Activated naive CD8-positive, alpha-beta T cell treated with anti-CD3 and anti-CD28 coated beads, Interleukin-2, amount 50 U/mL, for 24 hours (primary cell): ENCODE measurements around the gene IL1R2.

Source experiments
- ATAC-seq: fragments of 150-1000 bp; cut with Tn5 transposase; one replicate; pipeline ENCODE4 v1.10.0; 2021
- DNase-seq: peaks from one replicate; pipeline ENCODE4 v3.0.0; 2021
- H3K27ac Mint-ChIP-seq: one replicate; pipeline ENCODE4 v1.8.0; 2021; ENCODE audit warnings: mild to moderate bottlenecking, mixed read lengths
- H3K27me3 Mint-ChIP-seq: one replicate; pipeline ENCODE4 v1.8.0; 2021; ENCODE audit warnings: mixed read lengths
- H3K36me3 Mint-ChIP-seq: one replicate; pipeline ENCODE4 v1.8.0; 2021; ENCODE audit warnings: low read depth, mixed read lengths
- H3K4me1 Mint-ChIP-seq: one replicate; pipeline ENCODE4 v1.8.0; 2021; ENCODE audit warnings: mixed read lengths
- H3K4me3 Mint-ChIP-seq: one replicate; pipeline ENCODE4 v1.8.0; 2021; ENCODE audit warnings: mild to moderate bottlenecking, moderate library complexity, mixed read lengths
- H3K9me3 Mint-ChIP-seq: one replicate; pipeline ENCODE4 v1.8.0; 2021; ENCODE audit warnings: mixed read lengths

IL1R2 gene

GRCh38 chr2:101983928-101984327, 7.8 kb upstream of the IL1R2 start:
- Mint-ChIP-seq H3K27ac (no peak overlapping the region), H3K4me1 (peaks cover 25% of the 10 kb centered on the region), H3K36me3 (no peaks in the 10 kb centered on the region), H3K27me3 (no peaks in the 10 kb centered on the region), H3K4me3 (no peak overlapping the region), H3K9me3 (no peaks in the 10 kb centered on the region)
- no peak for ATAC-seq
- DNase-seq = no peak

GRCh38 chr2:101984656-101985055, 7.1 kb upstream of the IL1R2 start:
- Mint-ChIP-seq H3K4me3 (no peak overlapping the region), H3K27me3 (no peaks in the 10 kb centered on the region), H3K9me3 (no peaks in the 10 kb centered on the region), H3K4me1 (peaks cover 28% of the 10 kb centered on the region), H3K36me3 (no peaks in the 10 kb centered on the region), H3K27ac (no peak overlapping the region)
- no peak for ATAC-seq
- no peak for DNase-seq

GRCh38 chr2:101985101-101985792, 6.5 kb upstream of the IL1R2 start:
- Mint-ChIP-seq H3K4me1 (peaks cover 29% of the 10 kb centered on the region), H3K27ac (peak overlapping the region; percentile 14), H3K4me3 (no peak overlapping the region), H3K36me3 (no peaks in the 10 kb centered on the region), H3K9me3 (no peaks in the 10 kb centered on the region), H3K27me3 (no peaks in the 10 kb centered on the region)
- ATAC-seq = no peak
- no peak for DNase-seq

GRCh38 chr2:101985793-101986164, 6.0 kb upstream of the IL1R2 start:
- H3K9me3 Mint-ChIP-seq = no peaks in the 10 kb centered on the region
- H3K36me3 Mint-ChIP-seq = no peaks in the 10 kb centered on the region
- no peak for ATAC-seq
- DNase-seq = no peak
- peaks cover 29% of the 10 kb centered on the region for H3K4me1 Mint-ChIP-seq
- H3K4me3 Mint-ChIP-seq = no peak overlapping the region
- no peaks in the 10 kb centered on the region for H3K27me3 Mint-ChIP-seq
- H3K27ac Mint-ChIP-seq = peak overlapping the region; percentile 14

GRCh38 chr2:101986376-101986775, 5.4 kb upstream of the IL1R2 start:
- Mint-ChIP-seq H3K4me3 (no peak overlapping the region), H3K36me3 (no peaks in the 10 kb centered on the region), H3K4me1 (peaks cover 30% of the 10 kb centered on the region), H3K27ac (no peak overlapping the region), H3K9me3 (no peaks in the 10 kb centered on the region), H3K27me3 (peaks cover 1% of the 10 kb centered on the region)
- no peak for DNase-seq
- no peak for ATAC-seq

- no peak overlapping the region for H3K4me3 Mint-ChIP-seq
- no peak overlapping the region for H3K27ac Mint-ChIP-seq
- DNase-seq (no peak), ATAC-seq (peak; percentile 27)
- H3K27me3 Mint-ChIP-seq = peaks cover 8% of the 10 kb centered on the region
- no peaks in the 10 kb centered on the region for H3K9me3 Mint-ChIP-seq
- no peaks in the 10 kb centered on the region for H3K36me3 Mint-ChIP-seq
- peaks cover 28% of the 10 kb centered on the region for H3K4me1 Mint-ChIP-seq
Observed at GRCh38 chr2:101986804-101987740, 4.7 kb upstream of the IL1R2 start.

GRCh38 chr2:101987832-101988231, 3.9 kb upstream of the IL1R2 start:
- H3K27ac Mint-ChIP-seq = no peak overlapping the region
- H3K36me3 Mint-ChIP-seq = no peaks in the 10 kb centered on the region
- H3K4me1 Mint-ChIP-seq = peaks cover 28% of the 10 kb centered on the region
- DNase-seq (no peak), ATAC-seq (no peak)
- H3K9me3 Mint-ChIP-seq = no peaks in the 10 kb centered on the region
- peaks cover 14% of the 10 kb centered on the region for H3K27me3 Mint-ChIP-seq
- no peak overlapping the region for H3K4me3 Mint-ChIP-seq

GRCh38 chr2:101988541-101988940, 3.2 kb upstream of the IL1R2 start:
- Mint-ChIP-seq H3K4me1 (peaks cover 28% of the 10 kb centered on the region), H3K27ac (no peak overlapping the region), H3K4me3 (no peak overlapping the region), H3K36me3 (no peaks in the 10 kb centered on the region), H3K9me3 (no peaks in the 10 kb centered on the region), H3K27me3 (peaks cover 19% of the 10 kb centered on the region)
- ATAC-seq = no peak
- DNase-seq = no peak

- ATAC-seq (no peak), DNase-seq (no peak)
- peaks cover 19% of the 10 kb centered on the region for H3K27me3 Mint-ChIP-seq
- H3K4me1 Mint-ChIP-seq = peaks cover 28% of the 10 kb centered on the region
- H3K4me3 Mint-ChIP-seq = no peak overlapping the region
- no peaks in the 10 kb centered on the region for H3K9me3 Mint-ChIP-seq
- no peaks in the 10 kb centered on the region for H3K36me3 Mint-ChIP-seq
- no peak overlapping the region for H3K27ac Mint-ChIP-seq
Observed at GRCh38 chr2:101989740-101990460, 1.9 kb upstream of the IL1R2 start.

GRCh38 chr2:101993772-101994171, 2.0 kb downstream of the IL1R2 start:
- no peak overlapping the region for H3K4me3 Mint-ChIP-seq
- no peak overlapping the region for H3K27ac Mint-ChIP-seq
- DNase-seq (no peak), ATAC-seq (no peak)
- no peaks in the 10 kb centered on the region for H3K36me3 Mint-ChIP-seq
- H3K27me3 Mint-ChIP-seq = peaks cover 24% of the 10 kb centered on the region
- H3K4me1 Mint-ChIP-seq = peaks cover 23% of the 10 kb centered on the region
- no peaks in the 10 kb centered on the region for H3K9me3 Mint-ChIP-seq

GRCh38 chr2:101995019-101995418, 3.3 kb downstream of the IL1R2 start:
- no peak overlapping the region for H3K4me3 Mint-ChIP-seq
- peaks cover 27% of the 10 kb centered on the region for H3K4me1 Mint-ChIP-seq
- no peak overlapping the region for H3K27ac Mint-ChIP-seq
- H3K27me3 Mint-ChIP-seq = peaks cover 24% of the 10 kb centered on the region
- DNase-seq = no peak
- no peak for ATAC-seq
- H3K9me3 Mint-ChIP-seq = no peaks in the 10 kb centered on the region
- no peaks in the 10 kb centered on the region for H3K36me3 Mint-ChIP-seq

GRCh38 chr2:101995804-101996203, 4.0 kb downstream of the IL1R2 start:
- Mint-ChIP-seq H3K27ac (no peak overlapping the region), H3K4me3 (no peak overlapping the region), H3K4me1 (peaks cover 27% of the 10 kb centered on the region), H3K36me3 (no peaks in the 10 kb centered on the region), H3K9me3 (no peaks in the 10 kb centered on the region), H3K27me3 (peaks cover 25% of the 10 kb centered on the region)
- no peak for ATAC-seq
- DNase-seq = no peak

GRCh38 chr2:101998556-101998895, 6.8 kb downstream of the IL1R2 start:
- DNase-seq (no peak), ATAC-seq (no peak)
- Mint-ChIP-seq H3K27me3 (peaks cover 8% of the 10 kb centered on the region), H3K9me3 (no peaks in the 10 kb centered on the region), H3K4me3 (no peak overlapping the region), H3K36me3 (no peaks in the 10 kb centered on the region), H3K27ac (peak overlapping the region; percentile 76), H3K4me1 (peaks cover 23% of the 10 kb centered on the region)

GRCh38 chr2:101998896-101999789, 7.4 kb downstream of the IL1R2 start:
- DNase-seq (no peak), ATAC-seq (peak; percentile 76)
- H3K9me3 Mint-ChIP-seq = no peaks in the 10 kb centered on the region
- no peaks in the 10 kb centered on the region for H3K36me3 Mint-ChIP-seq
- H3K4me3 Mint-ChIP-seq = peak overlapping the region; percentile 28
- H3K27ac Mint-ChIP-seq = peak overlapping the region; percentile 76
- H3K27me3 Mint-ChIP-seq = peaks cover 8% of the 10 kb centered on the region
- peaks cover 23% of the 10 kb centered on the region for H3K4me1 Mint-ChIP-seq
